GM19328 (cell line): Measurements from ENCODE around the gene CLDN12.
A peak's percentile ranks its signal among the peaks of the same experiment; 100 is the strongest.

ENCODE experiments used
- ATAC-seq: cut with Tn5 transposase; IDR thresholded peaks from one replicate; pipeline ENCODE4 v1.9.1; 2021; ENCODE audit warnings: mild to moderate bottlenecking, moderate library complexity; ENCODE audit not compliant: unreplicated experiment

CLDN12 gene

DNA sequence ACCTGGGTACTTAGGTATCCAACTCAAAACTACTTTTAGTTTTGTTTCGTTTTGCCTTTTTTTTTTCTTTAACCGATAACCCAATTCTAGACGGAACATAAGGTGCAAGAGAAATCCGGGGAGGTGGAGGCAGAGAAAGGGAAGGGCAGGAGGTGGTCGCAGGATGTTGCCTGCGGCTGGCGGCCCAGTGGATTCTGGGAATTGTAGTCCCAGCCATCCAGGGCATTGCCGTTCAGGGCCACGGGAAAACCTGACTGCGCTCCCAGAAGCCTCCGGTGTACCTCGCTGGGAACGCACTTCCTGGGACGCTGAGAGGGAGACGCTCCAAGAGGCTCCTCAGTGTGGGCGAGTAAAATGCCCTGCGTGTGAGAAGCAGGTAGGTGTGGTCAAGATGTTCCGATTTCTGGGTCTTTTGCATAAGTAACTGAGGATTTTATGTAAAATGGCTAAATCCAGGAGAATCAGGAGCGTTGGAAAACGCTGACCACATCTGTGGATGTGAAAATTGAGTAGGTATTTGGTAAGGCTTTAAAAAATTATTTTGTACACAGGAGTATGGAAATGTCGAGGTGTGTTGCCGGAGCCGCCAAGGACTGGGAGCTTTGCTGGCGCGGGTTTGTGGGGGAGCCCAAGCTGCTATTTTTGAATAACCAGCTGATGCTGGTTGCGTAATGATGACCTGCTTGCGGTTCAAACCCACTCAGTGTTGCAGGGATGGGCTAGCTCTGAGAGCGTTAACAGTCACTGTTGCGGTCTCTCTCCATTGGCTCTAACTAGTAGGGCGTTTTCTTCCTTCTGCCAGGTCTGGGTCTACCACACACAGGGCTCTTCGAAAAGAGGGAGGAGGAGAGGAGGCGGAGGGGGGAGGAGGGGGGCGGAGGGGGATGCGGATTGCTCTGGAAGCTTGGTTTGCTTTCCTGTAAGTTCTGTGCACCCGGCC is at the start of gene CLDN12:
CLDN12 (plus strand) TSS at position 288 of the 940 bp plus-strand sequence. CDS start 9,216 bp downstream, outside the sequence.
- peak; percentile 94 for ATAC-seq

DNA sequence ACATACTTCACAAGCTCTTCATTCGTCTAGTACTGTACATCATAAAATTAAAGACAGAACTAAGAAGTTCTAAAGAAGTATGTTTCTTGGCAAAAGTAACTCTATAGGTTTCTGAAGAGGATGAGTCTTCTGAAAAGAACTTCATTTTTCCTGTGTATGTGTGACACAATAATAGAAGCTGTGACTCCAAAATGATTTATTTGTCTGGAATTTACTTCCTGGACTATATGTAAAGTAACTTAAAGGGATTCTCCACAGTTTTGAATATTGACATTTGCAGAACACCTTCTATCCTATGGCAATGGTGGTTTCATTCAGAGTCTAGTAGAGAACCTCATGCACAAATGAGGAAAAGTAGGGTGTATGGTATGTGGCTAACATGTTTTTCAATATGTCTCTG is 19.8 kb upstream of the CLDN12 start:
- no peak for ATAC-seq

DNA sequence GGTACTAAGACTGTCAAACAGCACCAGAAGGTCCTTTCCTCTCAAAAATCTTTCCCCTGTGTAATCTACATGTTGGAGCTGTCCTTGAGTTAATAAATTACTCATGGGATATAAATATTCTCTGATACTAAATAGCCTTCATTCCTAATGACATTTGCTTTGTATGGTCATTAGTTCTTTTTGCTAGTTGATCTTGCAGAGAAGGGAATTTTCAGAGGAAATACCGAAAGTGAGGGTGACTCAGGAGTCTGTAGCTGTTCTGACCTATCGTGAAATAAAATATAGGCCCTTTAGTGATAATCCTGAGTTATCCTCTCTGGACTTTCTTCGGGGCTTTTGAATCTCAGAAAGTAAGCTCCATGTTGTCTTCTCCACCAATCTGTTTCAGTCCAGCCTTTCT is 19.4 kb upstream of the CLDN12 start:
- ATAC-seq = no peak

DNA sequence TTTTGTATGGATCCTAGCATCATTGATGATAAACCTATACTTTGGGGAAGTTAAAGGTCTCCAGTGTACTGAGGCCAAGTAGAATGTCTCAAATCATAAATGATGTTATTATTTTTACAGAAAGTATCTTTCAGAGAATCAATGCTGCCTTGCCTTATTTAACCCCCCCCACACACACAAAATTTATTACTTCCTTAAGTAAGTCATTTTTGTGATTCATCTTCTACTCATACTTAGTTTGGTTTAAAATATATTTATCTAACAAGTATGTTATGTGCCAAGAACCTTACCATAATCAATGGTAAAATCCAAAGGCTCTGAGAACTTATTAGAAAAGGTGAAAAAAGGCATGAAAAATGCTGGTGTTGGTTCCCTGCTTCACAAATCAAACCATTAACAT is 18.8 kb upstream of the CLDN12 start:
- no peak for ATAC-seq

DNA sequence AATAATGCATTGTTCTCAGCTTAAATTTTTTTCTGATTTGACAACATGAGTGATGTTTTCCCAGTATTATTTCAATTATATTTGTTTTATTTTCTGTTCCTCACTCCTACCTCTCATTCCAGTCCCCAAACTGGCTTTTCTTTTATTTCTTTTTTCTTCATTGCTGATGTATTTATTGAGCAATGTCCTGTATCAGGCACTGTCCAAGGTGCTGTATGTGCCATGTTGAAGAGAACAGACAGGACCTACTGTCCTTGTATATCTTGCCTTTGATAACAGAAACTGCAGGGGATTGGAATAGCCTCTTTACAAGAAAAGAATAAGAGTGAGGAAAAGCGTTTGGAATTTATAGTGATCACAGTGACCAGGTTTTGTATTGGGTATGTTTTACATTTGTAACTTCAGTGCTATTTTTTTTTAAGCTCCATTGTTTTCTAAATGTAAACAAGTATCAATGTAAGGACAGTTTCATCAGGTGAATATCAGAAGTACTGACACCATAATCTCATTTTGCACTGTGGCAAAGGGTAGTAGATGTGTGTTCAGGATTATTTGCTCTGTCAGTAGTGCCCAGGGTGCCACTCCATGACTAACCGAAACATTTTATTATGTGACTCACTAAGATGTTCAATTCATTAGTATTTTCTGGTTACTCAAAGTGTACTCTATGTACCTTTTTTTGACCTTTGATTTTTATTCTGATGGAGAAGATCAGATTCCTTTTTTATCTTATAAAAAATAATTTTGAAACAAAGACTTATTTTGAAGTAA is 15.6 kb upstream of the CLDN12 start:
- ATAC-seq = no peak

DNA sequence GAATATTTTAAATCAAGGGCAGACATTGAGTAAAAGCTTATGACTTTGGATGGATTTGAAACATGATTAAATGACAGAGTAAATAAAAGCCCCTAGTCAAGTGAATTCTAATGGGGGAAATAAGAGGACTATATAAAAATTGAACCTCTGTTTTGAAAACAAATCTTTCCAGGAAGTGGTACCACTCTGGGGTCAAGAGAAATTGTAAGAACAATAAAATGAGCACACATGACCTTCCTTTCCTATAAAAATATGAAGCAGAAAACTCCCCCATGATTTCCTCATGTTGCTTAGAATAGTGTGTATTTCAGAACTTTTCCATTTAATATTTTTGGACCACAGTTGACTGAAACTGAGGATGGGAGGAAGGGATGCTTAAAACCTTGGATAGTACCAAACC is 12.3 kb upstream of the CLDN12 start:
- no peak for ATAC-seq

DNA sequence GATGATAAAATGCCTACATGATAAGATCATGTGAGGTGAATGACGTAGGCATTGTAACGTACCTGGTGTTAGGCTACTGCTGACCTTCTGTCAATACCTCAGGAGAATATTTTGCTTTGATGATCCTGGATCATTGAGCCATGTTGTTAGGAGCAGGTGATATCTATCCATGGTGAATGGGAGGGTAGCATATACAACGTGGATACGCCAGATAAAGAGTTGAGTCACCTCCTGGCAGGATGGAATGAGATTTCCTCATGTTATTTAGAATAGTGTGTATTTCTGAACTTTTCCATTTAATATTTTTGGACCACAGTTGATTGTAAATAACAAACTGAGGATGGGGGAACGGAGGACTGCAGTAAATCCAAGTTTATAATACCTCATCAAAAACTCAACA is 11.8 kb upstream of the CLDN12 start:
- no peak for ATAC-seq

DNA sequence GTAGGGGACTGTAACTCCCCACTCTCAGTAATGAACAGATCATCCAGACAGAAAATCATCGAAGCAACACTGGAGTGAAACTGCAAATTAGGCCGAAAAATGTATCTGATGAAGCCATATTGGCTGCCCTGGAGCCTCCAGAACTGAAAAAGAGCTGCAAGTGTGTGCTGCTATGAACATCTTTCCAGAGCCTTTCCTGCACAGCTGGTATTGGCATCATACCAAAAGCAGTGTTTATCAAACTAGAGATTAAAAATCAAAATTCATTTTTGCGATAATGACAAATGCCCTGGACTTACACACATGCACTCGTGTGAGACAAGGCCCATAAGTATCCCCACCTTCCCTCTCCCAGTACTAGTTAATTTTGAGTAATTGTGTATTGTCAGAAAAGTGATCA is 6.8 kb upstream of the CLDN12 start:
- no peak for ATAC-seq

DNA sequence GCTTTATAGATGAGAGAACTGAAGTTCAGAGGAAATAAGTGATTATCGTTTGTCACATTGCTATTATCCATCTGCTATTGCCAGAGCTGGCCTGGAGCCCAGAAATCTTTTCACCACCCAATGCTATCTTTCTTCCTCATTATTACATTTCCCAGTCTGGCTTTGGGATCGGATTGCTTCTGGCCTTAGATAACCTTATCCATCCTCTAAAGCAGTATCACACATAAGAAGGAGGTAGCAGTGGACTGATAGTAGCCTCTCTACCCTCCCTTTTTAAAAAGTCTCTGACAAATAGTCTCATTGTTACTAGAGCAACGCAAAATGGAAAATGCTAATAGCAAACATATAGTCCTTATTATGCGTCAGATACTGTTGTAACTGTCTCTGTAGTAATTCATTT is 1.3 kb upstream of the CLDN12 start:
- ATAC-seq = no peak

DNA sequence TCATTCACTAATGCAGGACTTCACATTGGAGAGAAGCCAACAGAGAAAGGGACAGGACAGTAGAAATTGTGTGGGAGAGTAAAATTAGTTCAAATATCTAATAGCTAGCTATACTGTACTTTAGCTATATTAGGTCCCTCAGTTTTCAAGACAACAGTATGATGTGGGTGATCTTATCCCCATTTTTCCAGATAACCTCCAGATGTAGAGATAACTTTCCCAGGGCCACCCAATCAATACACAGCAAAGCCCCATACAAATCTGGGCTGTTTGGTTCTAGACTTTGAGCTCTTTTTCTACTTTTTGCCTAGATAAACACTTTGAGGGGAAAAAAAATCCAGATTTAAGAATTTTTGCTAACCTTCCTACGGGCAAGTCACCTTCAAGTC is 482 bp upstream of the CLDN12 start:
- ATAC-seq = peak; percentile 1

DNA sequence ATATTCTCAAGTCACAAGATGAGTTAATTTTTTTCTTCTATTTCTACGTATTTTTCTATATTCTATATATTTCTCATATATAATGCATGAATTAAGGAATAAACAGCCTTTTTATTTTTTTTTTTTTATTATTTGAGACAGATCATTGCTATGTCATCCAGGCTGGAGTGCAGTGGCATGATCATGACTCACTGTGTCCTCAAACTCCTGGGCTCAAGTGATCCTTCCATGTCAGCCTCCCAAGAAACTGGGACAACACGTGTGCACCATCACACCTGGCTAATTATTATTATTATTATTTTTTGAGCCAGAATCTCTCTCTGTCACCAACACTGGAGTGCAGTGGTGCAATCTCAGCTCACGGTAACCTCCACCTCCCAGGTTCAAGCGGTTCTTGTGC is 1.5 kb downstream of the CLDN12 start:
- ATAC-seq = no peak

DNA sequence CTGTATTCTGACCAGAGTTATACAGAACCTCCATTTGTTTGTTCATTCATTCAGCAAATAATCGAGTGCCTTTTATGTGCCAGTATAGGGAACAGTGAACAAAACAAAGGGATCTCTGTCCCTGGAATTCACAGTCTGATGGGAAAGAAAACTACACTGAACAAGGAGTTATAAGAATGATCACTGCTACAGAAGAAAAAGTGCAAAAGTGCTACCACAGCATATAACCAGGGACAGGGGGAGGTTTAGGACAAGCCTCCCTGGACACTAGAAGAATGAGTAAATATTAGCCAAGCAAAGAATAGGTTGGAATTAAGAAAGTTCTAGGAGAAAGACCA is 4.2 kb downstream of the CLDN12 start:
- no peak for ATAC-seq

DNA sequence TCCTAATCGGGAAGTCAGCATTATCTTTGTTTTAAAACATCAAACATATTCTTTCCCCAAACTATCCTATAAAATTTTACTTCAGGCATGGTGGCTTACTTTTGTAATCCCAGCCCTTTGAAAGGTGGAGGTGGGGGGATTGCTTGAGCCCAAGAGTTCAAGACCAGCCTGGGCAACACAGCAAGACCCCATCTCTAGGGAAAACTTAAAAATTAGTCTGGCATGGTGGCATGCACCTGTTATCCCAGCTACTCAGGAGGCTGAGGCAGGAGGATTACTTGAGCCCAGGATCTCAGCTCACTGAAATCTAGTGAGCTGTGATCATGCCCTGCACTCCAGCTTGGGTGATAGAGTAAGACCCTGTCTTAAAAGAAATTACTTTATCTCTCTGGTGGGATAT is 4.9 kb downstream of the CLDN12 start:
- ATAC-seq = no peak

DNA sequence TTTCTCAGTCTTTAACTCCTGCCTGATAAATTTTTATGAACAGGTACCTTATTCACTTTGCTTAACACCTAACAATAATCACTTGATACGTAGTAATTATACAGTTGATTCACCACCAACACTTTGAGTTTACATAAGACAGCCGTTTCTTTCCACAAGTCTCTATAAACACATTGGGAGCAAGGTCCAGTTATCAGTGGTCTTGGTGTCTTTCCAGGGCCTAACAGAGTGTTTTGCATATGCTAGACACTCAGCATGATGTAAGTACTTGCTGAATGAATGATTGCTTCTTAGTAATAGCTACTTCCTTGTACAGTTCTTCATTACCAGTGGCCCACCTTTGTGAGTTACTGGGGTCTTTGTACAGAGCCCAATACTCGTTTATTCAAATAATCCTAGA is 6.4 kb downstream of the CLDN12 start:
- no peak for ATAC-seq

DNA sequence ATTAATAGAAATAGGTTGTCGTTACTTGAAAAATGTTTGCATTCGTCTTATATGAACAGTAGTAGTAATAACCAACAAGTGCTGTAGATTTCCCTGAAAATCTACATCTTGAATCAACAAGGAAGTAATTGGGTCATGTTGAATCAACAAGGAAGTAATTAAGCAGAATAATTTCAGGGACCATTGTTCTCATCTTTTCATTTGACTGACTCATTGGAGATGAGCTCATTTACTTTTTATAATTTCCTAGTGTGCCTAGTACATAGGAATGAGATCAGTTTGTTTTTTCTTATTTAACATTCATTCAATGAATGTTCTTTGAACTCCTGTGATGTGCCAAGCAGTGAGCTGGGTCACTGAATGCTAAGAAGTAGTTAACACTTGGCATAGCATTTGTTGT is 8.2 kb downstream of the CLDN12 start:
- no peak for ATAC-seq

DNA sequence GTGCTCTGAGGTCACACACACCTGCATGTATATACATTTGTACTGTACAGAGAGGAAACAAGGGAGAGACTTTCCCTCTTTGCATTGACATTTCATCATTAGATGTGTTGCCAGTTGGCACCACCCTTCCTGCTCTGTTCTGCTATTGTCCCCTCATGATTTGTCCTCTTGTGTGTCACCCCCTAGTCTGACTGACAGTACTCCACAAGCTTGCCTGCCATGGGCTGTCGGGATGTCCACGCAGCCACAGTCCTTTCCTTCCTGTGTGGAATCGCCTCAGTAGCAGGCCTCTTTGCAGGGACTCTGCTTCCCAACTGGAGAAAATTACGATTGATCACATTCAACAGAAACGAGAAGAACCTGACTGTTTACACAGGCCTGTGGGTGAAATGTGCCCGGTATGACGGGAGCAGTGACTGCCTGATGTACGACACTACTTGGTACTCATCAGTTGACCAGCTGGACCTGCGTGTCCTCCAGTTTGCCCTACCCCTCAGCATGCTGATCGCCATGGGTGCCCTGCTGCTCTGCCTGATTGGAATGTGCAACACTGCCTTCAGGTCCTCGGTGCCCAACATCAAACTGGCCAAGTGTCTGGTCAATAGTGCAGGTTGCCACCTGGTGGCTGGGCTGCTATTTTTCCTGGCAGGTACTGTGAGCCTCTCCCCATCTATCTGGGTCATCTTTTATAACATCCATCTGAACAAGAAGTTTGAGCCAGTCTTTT is 9.4 kb downstream of the CLDN12 start:
- ATAC-seq = peak; percentile 52

DNA sequence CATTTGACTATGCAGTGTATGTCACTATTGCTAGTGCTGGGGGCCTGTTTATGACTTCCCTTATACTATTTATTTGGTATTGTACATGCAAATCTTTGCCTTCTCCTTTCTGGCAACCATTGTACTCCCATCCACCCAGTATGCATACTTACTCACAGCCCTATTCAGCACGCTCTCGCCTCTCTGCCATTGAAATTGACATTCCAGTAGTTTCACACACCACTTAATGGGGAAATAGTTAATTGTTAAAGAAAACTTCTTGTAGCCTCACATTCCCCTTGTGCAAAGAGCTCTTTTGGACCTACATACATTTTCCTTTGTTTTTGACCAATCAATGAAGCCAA is 9.9 kb downstream of the CLDN12 start:
- ATAC-seq = no peak

DNA sequence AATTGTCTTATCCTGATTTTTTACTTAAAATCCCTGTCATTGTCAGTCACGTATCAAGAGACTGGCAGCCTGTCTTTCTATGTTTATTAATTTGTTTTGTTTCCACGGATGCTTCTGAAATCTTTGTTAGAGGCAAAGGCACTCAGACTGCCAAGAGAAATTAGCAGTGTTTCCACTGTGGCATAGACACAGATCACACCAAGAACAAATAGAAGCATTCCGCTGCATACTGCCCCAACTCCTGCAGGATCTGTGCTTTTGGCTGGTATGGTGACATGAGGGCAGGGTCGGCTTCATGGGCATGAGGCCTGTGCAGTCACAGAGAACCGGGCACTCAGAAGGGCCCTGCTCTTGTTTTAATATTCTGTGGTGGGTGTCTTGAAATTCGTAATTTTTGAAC is 18.4 kb downstream of the CLDN12 start:
- ATAC-seq = no peak

DNA sequence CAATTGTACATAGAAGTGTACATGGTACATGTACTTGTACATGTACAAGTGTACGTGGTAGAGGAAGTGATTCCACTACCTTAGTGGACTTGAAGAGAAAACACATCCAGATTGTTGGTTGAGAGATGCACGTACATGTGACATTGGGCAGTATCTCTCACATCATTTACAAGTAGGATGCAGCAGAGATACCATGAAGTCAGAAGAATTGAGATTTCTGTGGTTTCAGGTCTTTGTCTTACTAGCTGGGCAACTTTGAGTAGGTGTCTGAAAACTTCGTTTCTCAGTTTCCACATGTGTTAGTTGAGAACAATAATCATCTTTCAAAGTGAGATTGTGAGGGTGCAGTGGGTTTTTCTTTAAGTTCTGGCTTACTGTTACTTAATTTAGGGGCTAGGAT is 21.5 kb downstream of the CLDN12 start:
- ATAC-seq = peak; percentile 79

DNA sequence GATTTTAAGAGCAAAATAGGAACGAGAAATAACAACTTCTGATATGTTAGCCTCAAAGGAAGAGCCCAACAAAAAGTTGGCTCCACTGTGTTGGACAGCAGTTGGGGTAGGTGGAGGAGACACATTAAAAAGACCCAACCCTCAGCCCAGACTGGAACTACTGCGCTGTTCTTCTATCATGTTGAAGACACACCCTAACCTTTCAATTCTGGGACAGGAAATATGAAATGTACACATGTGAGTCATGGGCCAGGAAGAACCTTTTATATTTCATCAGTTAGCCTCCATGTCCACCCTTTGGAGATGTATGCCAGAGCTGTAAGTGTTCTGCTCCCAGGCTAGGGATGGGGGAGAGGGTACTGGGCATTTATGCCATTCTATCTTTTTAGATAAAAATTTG is 22.1 kb downstream of the CLDN12 start:
- ATAC-seq = no peak

DNA sequence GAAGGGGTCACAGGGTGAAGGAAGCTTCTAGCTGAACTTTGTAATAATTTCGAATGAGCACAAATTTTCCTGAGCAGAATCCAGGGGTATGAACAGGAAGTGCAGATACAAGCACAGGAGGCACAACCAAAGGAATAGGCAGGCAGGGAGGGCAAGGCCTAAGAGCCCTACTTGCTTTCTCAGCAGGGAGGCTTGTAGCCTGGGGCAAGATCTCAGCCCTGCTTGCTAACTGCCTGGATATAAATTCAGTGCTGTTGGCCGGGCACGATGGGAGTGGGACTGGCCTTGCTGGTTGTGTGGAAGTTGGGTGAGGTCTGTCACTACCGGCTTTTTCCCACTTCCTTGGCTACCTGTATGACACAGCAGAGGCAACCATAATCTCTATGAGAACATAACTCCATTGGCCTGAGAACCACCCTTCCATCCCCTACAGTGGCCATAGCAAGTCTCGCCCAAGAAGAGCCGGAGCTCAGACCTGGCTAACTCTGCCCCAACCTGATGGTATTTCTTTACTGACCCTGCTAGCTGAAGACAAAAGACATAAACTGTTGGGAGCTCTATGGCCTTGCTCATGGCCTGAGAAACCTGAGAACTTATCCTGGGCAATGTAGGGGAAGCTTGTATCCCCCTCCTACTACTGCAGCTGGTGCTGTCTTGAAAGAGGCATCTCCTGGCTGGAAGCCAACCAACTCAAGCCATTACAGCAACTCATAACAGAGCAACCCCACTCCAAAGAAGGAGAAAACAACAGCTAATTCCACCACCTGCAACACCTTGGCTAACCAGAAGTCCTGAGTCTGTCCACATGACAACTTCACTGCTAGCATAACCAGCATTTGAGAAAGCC is 27.6 kb downstream of the CLDN12 start:
- no peak for ATAC-seq
